Tibial nerve (tissue), 4 donors: ENCODE measurements around the gene CPXM2. TPM values are rescaled to one million over a fixed set of nuclear protein-coding genes. Genes with fewer than 3 reads are reported as not detected.
A peak's percentile ranks its signal among the peaks of the same experiment; 100 is the strongest.

Experiments
- DNase-seq, 2 donors: peaks; one replicate each; pipeline ENCODE4 v3.0.0-alpha.2; 2019; ENCODE audit warnings: low spot score in 2 of 2
- H3K27ac ChIP-seq, 4 donors: fragments of 200-600 bp; sonication (generic) in 3 of 4; one replicate each; pipeline ENCODE4 v1.5.1; 2017 to 2019; ENCODE audit warnings: mild to moderate bottlenecking in 1 of 4
- H3K27me3 ChIP-seq, 2 donors: fragments of 200-600 bp; sonication (generic) in 1 of 2; one replicate each; pipeline versions ENCODE4 v1.5.1 to v1.6.0; 2017 to 2019
- H3K36me3 ChIP-seq, 3 donors: fragments of 200-600 bp; sonication (generic); one replicate each; pipeline ENCODE4 v1.5.1; 2018 to 2019
- H3K4me1 ChIP-seq, 4 donors: fragments of 200-600 bp; sonication (generic) in 3 of 4; one replicate each; pipeline ENCODE4 v1.5.1; 2017 to 2019
- H3K4me3 ChIP-seq, 4 donors: fragments of 200-600 bp; sonication (generic) in 3 of 4; one replicate each; pipeline ENCODE4 v1.5.1; 2017 to 2019; ENCODE audit warnings: mild to moderate bottlenecking in 1 of 4, moderate library complexity in 1 of 4
- H3K9me3 ChIP-seq, 4 donors: fragments of 200-600 bp; sonication (generic) in 3 of 4; one replicate each; pipeline ENCODE4 v1.5.1; 2017 to 2019
- EP300 ChIP-seq, 2 donors: sonication (generic); formaldehyde crosslinking; IDR thresholded peaks; one replicate each; pipeline ENCODE4 v1.6.1; 2017; ENCODE audit warnings: antibody characterized with exemption in 2 of 2, mild to moderate bottlenecking in 1 of 2
- POLR2A ChIP-seq, 2 donors: fragments of 450-650 bp; IDR thresholded peaks; one replicate each; pipeline ENCODE4 v1.6.1; 2017; ENCODE audit warnings: antibody characterized with exemption in 2 of 2, mild to moderate bottlenecking in 2 of 2, moderate library complexity in 2 of 2
- WGBS, 2 donors: methylation state at CpG; one replicate each; pipeline ENCODE4 v1.1.5; 2018; 5-methylcytosine and 5-hydroxymethylcytosine counted together
- total RNA-seq, 4 donors: library from RNA; depleted of rRNA; stranded (reverse); fragments of >200 nt; gene quantifications; one replicate each; pipeline ENCODE4 v1.1.0, GENCODE V29; 2016
- TF ChIP-seq, protein P1 (sequence below), 5 experiments: fragments of 200-600 bp in 3 of 5; fragments of 450-650 bp in 2 of 5; sonication (generic) in 3 of 5; IDR thresholded peaks; one replicate each; pipeline ENCODE4 v1.5.1; 2016 to 2019; ENCODE audit warnings: antibody characterized with exemption in 5 of 5, mild to moderate bottlenecking in 3 of 5, moderate library complexity in 2 of 5

CPXM2 gene
- total RNA-seq, 4 donors from 2014 or later = 26.8 to 74.3 (median 37.8) TPM

DNA sequence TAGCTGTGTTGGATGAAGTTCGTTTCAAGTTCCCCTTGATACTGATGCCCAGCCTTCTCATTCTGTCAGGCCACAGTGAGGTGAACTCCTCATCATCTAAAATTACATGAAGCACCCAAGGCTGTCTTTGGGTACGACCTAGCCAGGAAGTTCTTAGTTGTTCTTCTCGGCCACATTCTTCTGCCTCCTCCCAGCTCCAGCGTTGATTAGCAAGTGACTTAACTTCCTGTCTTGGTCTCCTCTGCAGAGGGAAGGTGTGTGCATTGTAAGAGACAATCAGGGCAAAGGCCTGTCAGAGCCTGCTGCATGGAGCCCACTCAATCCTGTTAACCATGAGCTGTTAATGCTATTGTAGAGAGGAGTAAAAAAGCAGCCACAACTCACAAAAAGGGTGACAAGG, 43.2 kb upstream of the CPXM2 start:
- 73 to 77% methylated on average over 4 of the region's 4 CpGs for WGBS, 2 donors
- no peak overlapping the region for H3K4me3 ChIP-seq
- peaks cover 0 to 14% (median 0%) of the 10 kb centered on the region in 4 donors for H3K9me3 ChIP-seq
- no peaks in the 10 kb centered on the region for H3K36me3 ChIP-seq
- no peaks in the 10 kb centered on the region for H3K27me3 ChIP-seq
- TF ChIP-seq POLR2A (IDR thresholded peaks at IDR 0.05) (no peak), EP300 (IDR thresholded peaks at IDR 0.05) (no peak)
- TF ChIP-seq, protein P1, sequence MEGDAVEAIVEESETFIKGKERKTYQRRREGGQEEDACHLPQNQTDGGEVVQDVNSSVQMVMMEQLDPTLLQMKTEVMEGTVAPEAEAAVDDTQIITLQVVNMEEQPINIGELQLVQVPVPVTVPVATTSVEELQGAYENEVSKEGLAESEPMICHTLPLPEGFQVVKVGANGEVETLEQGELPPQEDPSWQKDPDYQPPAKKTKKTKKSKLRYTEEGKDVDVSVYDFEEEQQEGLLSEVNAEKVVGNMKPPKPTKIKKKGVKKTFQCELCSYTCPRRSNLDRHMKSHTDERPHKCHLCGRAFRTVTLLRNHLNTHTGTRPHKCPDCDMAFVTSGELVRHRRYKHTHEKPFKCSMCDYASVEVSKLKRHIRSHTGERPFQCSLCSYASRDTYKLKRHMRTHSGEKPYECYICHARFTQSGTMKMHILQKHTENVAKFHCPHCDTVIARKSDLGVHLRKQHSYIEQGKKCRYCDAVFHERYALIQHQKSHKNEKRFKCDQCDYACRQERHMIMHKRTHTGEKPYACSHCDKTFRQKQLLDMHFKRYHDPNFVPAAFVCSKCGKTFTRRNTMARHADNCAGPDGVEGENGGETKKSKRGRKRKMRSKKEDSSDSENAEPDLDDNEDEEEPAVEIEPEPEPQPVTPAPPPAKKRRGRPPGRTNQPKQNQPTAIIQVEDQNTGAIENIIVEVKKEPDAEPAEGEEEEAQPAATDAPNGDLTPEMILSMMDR (IDR thresholded peaks at IDR 0.05) = no peak
- H3K4me1 ChIP-seq = peaks cover 0 to 2% (median 0%) of the 10 kb centered on the region in 4 donors
- DNase-seq = no peak
- H3K27ac ChIP-seq = no peak overlapping the region

DNA sequence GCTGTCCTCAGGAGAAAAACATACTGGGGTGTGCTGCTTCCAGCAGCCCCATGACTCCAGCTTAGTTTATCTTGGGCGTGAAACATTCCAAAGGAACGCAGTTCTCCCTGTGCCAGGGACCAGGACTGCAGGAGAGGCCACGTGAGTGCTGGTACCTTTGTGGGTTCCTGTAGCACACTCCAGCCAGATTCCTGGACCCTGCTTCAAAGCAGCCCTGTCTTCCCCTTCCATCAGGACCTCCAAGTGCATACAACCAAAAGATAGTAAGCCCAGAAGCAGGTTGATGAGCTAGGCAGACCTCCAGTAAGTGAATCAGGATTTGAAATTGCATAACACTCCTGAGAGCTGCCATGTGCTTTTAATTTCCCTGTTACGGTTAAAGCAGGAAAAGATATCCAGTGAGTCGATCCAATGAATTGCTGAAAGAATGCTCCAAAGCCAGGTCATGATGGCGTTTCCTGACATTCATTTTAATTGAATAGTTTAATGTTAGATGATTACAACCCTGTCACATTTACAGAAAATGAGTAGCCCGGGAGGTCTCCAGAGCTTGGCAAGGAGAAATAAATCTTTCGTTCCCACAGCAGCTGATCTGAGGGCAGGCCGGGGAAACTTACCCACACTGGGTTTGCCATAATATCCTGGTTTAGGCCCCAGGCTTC, 38.9 kb upstream of the CPXM2 start:
- Histone ChIP-seq H3K9me3 (peaks cover 0 to 35% (median 0%) of the 10 kb centered on the region in 4 donors), H3K4me3 (no peak overlapping the region), H3K4me1 (peaks cover 0 to 8% (median 0%) of the 10 kb centered on the region in 4 donors), H3K36me3 (no peaks in the 10 kb centered on the region), H3K27me3 (no peaks in the 10 kb centered on the region), H3K27ac (peak overlapping the region in 3 of 4 donors; percentile 42 to 82 (median 77))
- 58 to 63% methylated on average over 9 of the region's 9 CpGs for WGBS, 2 donors
- TF ChIP-seq EP300 (IDR thresholded peaks at IDR 0.05) (peak in 1 of 2 donors; percentile 86), POLR2A (IDR thresholded peaks at IDR 0.05) (no peak)
- peak in 1 of 2 donors; percentile 49 for DNase-seq

DNA sequence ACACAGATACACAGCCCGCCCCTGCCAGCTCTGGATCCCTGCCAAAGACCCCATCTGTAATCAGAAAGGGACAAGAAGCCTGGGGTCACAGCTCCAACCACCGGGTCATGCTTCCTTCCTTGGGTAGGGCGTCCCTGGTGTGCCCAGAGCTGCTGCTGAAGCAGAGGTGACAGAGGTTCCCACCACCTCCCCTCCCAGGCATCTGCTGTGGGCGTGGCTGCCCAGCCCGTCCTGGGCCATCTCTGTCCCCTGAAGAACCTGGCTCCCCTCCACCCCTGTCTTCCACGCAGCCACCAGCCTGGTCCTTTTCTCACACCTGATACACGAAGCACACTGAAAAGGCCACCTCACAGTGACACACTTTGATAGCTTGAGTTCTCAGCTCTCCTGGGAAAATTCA, 38.2 kb upstream of the CPXM2 start:
- no peak for TF ChIP-seq POLR2A (IDR thresholded peaks at IDR 0.05)
- TF ChIP-seq, protein P1 (IDR thresholded peaks at IDR 0.05) = no peak
- no peak for TF ChIP-seq EP300 (IDR thresholded peaks at IDR 0.05)
- Histone ChIP-seq H3K27me3 (no peaks in the 10 kb centered on the region), H3K27ac (peak overlapping the region in 3 of 4 donors; percentile 22 to 82 (median 67)), H3K36me3 (no peaks in the 10 kb centered on the region), H3K9me3 (peaks cover 0 to 35% (median 0%) of the 10 kb centered on the region in 4 donors), H3K4me3 (no peak overlapping the region), H3K4me1 (peaks cover 0 to 8% (median 0%) of the 10 kb centered on the region in 4 donors)
- no peak for DNase-seq
- WGBS, 2 donors = 75 to 76% methylated on average over 7 of the region's 7 CpGs

DNA sequence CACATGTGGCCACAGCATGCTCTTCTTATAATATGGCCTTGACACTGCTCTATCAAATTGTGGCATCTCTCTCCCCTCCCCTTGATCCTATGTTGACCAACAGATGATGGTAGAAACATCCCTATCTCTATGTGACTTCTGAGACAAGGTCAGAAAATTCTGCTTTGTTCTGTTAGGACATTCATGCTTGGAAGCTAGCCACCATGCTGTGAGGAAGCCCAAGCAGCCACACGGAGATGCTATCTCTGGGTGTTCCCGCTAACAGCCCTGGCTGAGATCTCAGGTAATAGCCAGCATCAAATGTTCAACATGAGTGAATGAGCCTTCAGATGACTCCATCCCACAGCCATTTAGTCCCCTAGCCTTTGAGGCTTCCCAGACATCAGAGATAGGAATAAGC, 36.8 kb upstream of the CPXM2 start:
- H3K9me3 ChIP-seq = peaks cover 0 to 30% (median 0%) of the 10 kb centered on the region in 4 donors
- H3K4me1 ChIP-seq = peaks cover 0 to 8% (median 0%) of the 10 kb centered on the region in 4 donors
- TF ChIP-seq, protein P1 (IDR thresholded peaks at IDR 0.05) = no peak
- no peak for TF ChIP-seq POLR2A (IDR thresholded peaks at IDR 0.05)
- no peak for TF ChIP-seq EP300 (IDR thresholded peaks at IDR 0.05)
- H3K4me3 ChIP-seq = no peak overlapping the region
- no peak overlapping the region for H3K27ac ChIP-seq
- WGBS, 2 donors = 50 to 79% methylated on average over 2 of the region's 2 CpGs
- no peak for DNase-seq
- H3K36me3 ChIP-seq = no peaks in the 10 kb centered on the region
- H3K27me3 ChIP-seq = no peaks in the 10 kb centered on the region

DNA sequence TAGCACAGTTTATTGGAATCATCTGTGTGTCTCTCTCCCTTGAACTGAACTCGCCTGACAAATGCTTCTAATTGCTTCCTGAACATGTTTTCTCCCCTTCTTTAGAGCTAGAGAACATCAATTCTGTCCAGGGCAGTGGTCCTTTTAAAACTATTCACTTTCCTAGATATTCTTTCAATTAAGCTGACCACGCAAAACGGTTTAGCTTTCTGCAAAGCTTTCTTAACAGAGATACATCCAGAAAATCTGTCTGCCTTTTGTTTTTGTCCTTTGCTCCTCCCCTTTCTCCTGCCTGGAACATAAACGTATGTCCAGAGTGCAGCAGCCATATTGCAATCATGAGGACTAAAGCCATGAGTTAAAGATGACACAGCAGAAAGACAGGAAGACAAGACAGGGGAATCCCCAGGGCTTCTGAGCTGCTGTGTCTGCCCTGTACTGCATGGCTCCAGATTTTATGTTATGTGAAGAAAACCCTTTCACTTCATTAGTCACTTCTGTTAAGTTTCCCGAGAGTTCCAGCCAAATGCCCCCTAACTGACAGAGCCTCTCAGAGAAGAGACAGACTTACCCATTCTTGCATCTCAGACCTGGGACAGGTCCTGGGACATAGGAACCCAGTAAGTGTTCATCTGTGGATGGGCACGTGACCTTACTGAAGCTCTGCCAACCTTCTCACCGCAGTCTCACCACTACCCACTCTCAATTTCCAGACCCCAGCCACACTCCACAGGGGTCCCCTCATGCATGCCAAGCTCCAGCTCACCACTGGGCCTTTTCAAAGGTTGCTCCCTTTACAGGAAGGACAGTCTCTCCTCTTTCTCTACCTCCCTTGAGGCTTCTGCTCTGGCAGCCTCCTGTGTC, 35.0 kb upstream of the CPXM2 start:
- Histone ChIP-seq H3K4me1 (peaks cover 0 to 8% (median 0%) of the 10 kb centered on the region in 4 donors), H3K27me3 (no peaks in the 10 kb centered on the region), H3K4me3 (no peak overlapping the region), H3K9me3 (peaks cover 0 to 30% (median 0%) of the 10 kb centered on the region in 4 donors), H3K27ac (no peak overlapping the region), H3K36me3 (no peaks in the 10 kb centered on the region)
- 40 to 61% methylated on average over 7 of the region's 7 CpGs for WGBS, 2 donors
- DNase-seq = no peak
- TF ChIP-seq EP300 (IDR thresholded peaks at IDR 0.05) (no peak), POLR2A (IDR thresholded peaks at IDR 0.05) (no peak)
- TF ChIP-seq, protein P1 (IDR thresholded peaks at IDR 0.05) = no peak
